Calu3 (cell line): ENCODE measurements around the gene GRIK1. TPM values are rescaled to one million over a fixed set of nuclear protein-coding genes. Genes with fewer than 3 reads are reported as not detected.

Source experiments
- BruUV-seq: library from RNA; stranded (reverse); fragments of 400-500 nt; replicated peaks from 2 replicates; lab custom pipeline; 2021; lab: Mats Ljungman, UMichigan
- CTCF ChIA-PET: fragments of 300-600 bp; sonication (Branson Sonifier 250); formaldehyde crosslinking; loops from one replicate; lab custom pipeline; 2022; ENCODE audit warnings: antibody characterized with exemption; lab: Charles Lee
- DNase-seq: peaks from one replicate; pipeline ENCODE4 v3.0.0; 2022
- H3K27ac Mint-ChIP-seq: one replicate; pipeline ENCODE4 v1.8.0; 2022; ENCODE audit warnings: mixed read lengths; ENCODE audit not compliant: unreplicated experiment
- H3K27me3 Mint-ChIP-seq: one replicate; pipeline ENCODE4 v1.8.0; 2022; ENCODE audit warnings: mixed read lengths; ENCODE audit not compliant: unreplicated experiment
- H3K36me3 Mint-ChIP-seq: one replicate; pipeline ENCODE4 v1.8.0; 2022; ENCODE audit warnings: mild to moderate bottlenecking, moderate library complexity, mixed read lengths; ENCODE audit not compliant: insufficient read depth, unreplicated experiment
- H3K4me1 Mint-ChIP-seq: one replicate; pipeline ENCODE4 v1.8.0; 2022; ENCODE audit warnings: mild to moderate bottlenecking, low read depth, mixed read lengths; ENCODE audit not compliant: unreplicated experiment
- H3K4me3 Mint-ChIP-seq: one replicate; pipeline ENCODE4 v1.8.0; 2022; ENCODE audit warnings: mild to moderate bottlenecking, low read depth, moderate library complexity, mixed read lengths; ENCODE audit not compliant: unreplicated experiment
- H3K9me3 Mint-ChIP-seq: one replicate; pipeline ENCODE4 v1.8.0; 2022; ENCODE audit warnings: low read depth, mixed read lengths; ENCODE audit not compliant: unreplicated experiment
- intact Hi-C: fragments of 100-400 bp; cut with micrococcal nuclease; formaldehyde crosslinking; loops from one replicate; pipeline ENCODE4 v1.10.0; 2022; ENCODE audit not compliant: unreplicated experiment
- total RNA-seq: library from RNA; stranded (reverse); gene quantifications from 2 replicates; pipeline ENCODE4 v1.2.3, GENCODE V29; 2022
- TF ChIP-seq, protein P1 (sequence below): fragments of 200-600 bp; IDR thresholded peaks from one replicate; pipeline ENCODE4 v1.8.0; 2022; ENCODE audit warnings: antibody characterized with exemption; ENCODE audit not compliant: unreplicated experiment

The GRIK1 gene
- total RNA-seq, 1 experiment from 2014 or later = not detected

- no TSS peak for BruUV-seq
- CTCF ChIA-PET = no interaction called here
These were observed 51.4 kb downstream of the GRIK1 start for GRCh38 chr21:29888437-29888836.

DNA sequence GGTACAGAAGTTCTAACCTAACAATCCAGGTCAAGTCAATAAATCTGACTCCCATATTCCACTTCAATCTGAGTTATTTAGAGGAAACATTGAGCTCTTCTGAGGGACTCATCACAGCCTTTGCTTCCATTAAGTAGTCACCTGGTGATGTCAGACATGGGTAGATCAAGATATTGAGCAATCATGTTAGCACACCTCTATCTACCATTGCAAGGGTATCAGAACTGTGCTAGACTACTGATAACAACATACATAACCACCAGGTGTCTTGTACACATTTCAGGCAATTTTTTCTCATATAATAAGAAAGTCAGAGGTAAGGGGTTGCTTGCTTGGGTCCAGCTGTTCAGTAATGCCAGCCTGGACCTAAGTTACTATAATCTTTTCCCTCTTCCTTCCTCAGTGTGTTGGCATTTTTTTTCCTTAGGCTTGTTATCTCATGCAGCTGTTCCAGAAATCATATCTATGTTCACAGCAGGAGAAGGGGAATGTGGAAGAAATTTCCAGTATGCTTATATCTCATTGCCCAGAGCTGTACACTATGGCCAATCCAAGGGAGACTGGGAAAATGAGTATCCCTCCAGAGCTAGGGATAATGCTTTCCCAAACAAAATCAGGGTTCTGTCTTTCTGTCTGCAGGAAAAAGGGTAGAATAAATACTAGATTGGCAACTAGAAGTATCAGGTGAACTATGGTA lies 52.3 kb downstream of the GRIK1 start:
- Mint-ChIP-seq H3K36me3 (no peaks in the 10 kb centered on the region), H3K27me3 (no peaks in the 10 kb centered on the region), H3K27ac (no peak overlapping the region), H3K9me3 (no peaks in the 10 kb centered on the region), H3K4me3 (no peak overlapping the region), H3K4me1 (peaks cover 8% of the 10 kb centered on the region)
- CTCF ChIA-PET = no interaction called here
- TF ChIP-seq, protein P1, sequence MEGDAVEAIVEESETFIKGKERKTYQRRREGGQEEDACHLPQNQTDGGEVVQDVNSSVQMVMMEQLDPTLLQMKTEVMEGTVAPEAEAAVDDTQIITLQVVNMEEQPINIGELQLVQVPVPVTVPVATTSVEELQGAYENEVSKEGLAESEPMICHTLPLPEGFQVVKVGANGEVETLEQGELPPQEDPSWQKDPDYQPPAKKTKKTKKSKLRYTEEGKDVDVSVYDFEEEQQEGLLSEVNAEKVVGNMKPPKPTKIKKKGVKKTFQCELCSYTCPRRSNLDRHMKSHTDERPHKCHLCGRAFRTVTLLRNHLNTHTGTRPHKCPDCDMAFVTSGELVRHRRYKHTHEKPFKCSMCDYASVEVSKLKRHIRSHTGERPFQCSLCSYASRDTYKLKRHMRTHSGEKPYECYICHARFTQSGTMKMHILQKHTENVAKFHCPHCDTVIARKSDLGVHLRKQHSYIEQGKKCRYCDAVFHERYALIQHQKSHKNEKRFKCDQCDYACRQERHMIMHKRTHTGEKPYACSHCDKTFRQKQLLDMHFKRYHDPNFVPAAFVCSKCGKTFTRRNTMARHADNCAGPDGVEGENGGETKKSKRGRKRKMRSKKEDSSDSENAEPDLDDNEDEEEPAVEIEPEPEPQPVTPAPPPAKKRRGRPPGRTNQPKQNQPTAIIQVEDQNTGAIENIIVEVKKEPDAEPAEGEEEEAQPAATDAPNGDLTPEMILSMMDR = no peak
- DNase-seq = no peak
- intact Hi-C loops = no loop called here
- no TSS peak for BruUV-seq

More at GRCh38 chr21:29888437-29888836, 51.4 kb downstream of the GRIK1 start:
- Mint-ChIP-seq H3K9me3 (no peaks in the 10 kb centered on the region), H3K4me3 (no peak overlapping the region), H3K36me3 (no peaks in the 10 kb centered on the region), H3K27ac (no peak overlapping the region), H3K27me3 (peaks cover 4% of the 10 kb centered on the region), H3K4me1 (peaks cover 8% of the 10 kb centered on the region)
- TF ChIP-seq, protein P1 = no peak
- intact Hi-C loops = no loop called here
- no peak for DNase-seq

- peaks cover 8% of the 10 kb centered on the region for H3K4me1 Mint-ChIP-seq
- H3K36me3 Mint-ChIP-seq = no peaks in the 10 kb centered on the region
- TF ChIP-seq, protein P1 = no peak
- no peak for DNase-seq
- intact Hi-C loops = no loop called here
- H3K4me3 Mint-ChIP-seq = no peak overlapping the region
- no peak overlapping the region for H3K27ac Mint-ChIP-seq
- BruUV-seq = no TSS peak
- H3K9me3 Mint-ChIP-seq = no peaks in the 10 kb centered on the region
- no peaks in the 10 kb centered on the region for H3K27me3 Mint-ChIP-seq
- CTCF ChIA-PET = no interaction called here
These were observed 54.3 kb downstream of the GRIK1 start for GRCh38 chr21:29885491-29885890.

- Mint-ChIP-seq H3K36me3 (no peaks in the 10 kb centered on the region), H3K4me3 (no peak overlapping the region), H3K4me1 (no peaks in the 10 kb centered on the region), H3K9me3 (peaks cover 3% of the 10 kb centered on the region), H3K27me3 (no peaks in the 10 kb centered on the region), H3K27ac (no peak overlapping the region)
- DNase-seq = no peak
- intact Hi-C loops = no loop called here
- TF ChIP-seq, protein P1 = no peak
- CTCF ChIA-PET = no interaction called here
- no TSS peak for BruUV-seq
These were observed 63.9 kb downstream of the GRIK1 start for GRCh38 chr21:29875873-29876272.
